ENCODE measurements around the gene ASPDH.
A peak's percentile ranks its signal among the peaks of the same experiment; 100 is the strongest.
"Not testable (repeated sequence)": the region's sequence is repeated elsewhere in the genome, so short reads cannot be mapped to it uniquely, and the experiment has no call there.

The ASPDH gene

DNA sequence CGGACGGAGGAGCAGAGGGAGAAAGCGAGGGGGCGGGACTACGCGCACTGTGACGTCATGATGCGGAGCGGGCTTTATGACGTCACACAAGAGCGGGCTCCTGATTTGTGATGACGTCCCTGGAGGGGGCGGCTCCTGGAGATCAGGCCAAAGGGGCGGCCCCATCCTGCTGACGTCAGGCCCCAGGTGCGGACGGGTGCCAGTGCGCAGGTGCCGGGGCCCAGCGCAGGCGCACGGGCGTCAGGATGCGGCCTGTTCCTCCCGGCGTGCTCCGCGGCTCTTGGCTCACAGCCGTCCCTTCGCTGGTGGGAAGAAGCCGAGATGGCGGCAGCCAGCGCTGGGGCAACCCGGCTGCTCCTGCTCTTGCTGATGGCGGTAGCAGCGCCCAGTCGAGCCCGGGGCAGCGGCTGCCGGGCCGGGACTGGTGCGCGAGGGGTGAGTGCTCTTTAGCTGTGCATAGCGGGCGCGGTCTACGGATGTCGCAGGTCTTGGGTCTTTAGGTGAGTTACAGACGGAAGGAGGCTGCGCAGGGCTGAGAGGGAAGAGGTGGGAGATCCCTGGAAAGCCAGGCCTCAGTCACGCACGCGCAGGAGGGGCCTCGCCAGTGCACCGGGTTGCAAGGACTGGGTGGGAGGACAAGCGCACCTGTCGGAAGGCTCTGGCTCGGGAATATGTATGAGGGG, 37.3 kb downstream of the ASPDH start, which contains the start of the genes EMC10 and GARIN5A:
Gene EMC10, plus strand, starts transcription at position 284 of the 683 bp plus-strand sequence. Its CDS starts 38 bp downstream, at position 322.
Gene GARIN5A, minus strand, starts transcription at position 625 of the 683 bp plus-strand sequence. Its CDS starts 460 bp downstream, at position 165.
- peak; percentile 95 for DNase-seq

DNA sequence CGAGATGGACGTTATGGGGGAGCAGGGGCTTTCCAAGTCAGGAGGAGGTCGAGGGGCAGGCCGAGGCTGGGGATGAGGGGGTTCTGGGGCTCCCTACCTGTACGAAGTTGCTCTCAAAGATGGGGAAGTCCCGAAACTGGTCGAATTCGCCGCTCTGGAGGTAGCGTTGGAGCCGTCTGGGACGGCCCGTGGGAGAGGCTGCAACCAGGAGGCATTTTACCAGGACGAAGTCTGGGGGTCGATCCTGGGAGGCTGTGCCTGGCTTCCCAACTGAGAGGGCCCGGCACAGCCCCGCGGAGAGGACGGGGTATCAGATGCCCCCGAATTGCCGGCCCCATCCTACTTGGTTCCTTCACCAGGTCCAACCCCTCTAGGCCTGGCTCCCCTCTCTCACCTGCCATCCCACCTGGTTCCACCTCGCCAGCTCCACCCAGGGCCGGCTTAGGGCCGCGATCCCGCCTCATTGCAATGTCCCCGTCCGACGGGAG, 37.9 kb downstream of the ASPDH start:
- no peak for DNase-seq

DNA sequence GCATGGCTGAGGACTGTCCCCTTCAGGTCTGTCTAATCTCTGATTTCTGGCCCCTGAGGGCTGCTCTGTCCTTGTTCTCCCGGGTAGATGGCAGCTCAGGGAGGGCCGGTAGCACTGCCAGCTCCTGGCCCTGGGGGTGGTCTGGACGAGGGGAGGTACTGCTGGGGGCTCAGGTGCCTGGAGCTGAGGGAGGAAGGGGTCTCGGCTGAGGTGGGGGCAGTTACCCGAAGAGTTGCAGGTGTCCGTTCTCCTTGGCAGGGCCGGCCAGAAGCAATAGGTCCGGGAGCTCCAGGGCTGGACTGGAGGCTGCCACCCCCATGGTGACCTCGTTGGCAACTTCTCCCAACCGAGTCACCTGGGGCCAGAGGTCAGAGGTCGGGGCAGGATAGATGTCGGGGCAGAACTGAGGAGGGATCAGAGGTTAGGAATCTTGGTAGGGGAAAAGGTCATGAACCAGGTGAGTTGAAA, 38.6 kb downstream of the ASPDH start:
- DNase-seq, result no peak

DNA sequence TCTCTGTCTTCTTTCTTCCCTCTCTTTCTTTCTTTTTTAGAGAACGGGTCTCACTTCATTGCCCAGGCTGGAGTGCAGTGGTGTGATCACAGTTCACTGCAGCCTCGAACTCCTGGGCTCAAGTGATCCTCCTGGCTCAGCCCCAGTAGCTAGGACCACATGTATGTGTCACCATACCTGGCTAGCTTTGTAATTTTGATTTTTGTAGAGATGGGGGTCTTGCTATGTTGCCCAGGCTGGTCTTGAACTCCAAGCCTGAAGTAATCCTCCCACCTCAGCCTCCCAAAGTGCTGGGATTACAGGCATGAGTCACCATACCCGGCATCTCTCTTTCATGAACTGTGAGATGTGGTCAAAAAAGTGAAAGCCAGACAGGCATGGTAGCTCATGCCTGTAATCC, 40.4 kb downstream of the ASPDH start:
- not testable (repeated sequence) for DNase-seq

DNA sequence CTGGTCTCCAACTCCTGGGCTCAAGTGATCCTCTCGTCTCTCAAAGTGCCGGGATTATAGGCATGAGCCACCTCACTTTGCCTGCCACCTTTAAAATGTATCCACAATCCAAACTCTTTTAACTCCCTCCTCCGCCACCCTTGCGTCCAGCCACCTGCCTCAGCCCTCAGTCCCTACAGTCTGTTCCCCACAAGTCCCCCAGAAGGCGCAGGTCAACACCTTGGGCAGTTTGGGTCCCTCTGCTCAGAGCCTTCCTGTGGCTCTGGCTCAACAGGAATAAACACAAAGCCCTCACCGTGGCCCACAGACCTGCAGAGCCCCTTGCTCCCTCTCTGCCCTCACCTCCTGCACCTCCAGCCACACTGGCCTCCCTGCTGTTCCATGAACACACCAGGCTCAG, 44.9 kb downstream of the ASPDH start:
- DNase-seq, result no peak

DNA sequence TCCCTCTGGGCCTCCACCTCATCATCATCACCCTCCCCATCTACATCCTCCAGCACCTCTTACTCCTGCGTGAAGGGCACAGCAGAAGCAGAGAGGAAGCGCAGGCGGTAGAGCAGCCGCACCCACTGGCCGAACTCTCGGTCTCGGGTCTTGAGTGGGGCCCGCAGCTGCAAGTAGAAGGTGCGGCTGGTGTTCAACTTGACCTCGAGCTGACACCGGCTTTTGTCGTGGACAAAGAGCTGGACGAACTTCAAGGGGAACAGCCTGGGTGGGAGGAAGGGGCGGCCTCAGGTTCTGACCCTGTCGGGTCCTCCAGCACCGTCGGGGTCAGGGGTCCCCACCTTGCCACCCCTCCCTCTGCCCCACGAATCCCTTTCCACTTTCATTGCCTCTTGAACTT, 46.1 kb downstream of the ASPDH start:
- DNase-seq, result no peak

DNA sequence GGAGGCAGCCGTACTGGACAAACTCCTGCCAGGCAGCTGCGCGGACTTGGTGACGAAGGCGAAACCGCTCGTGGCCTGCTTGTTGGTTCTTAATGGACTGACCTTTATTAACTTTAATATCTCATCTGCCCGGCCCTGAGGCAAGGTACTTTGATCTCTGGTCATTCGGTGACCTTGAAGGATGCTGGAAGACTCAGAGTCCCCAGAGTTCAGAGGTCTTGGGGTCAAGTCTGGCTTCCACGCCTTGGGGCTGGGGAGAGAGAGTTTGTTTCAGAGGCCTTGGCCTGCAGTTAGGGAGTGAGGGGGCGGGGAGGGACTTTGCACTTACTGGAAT, 47.0 kb downstream of the ASPDH start:
- DNase-seq, result no peak

DNA sequence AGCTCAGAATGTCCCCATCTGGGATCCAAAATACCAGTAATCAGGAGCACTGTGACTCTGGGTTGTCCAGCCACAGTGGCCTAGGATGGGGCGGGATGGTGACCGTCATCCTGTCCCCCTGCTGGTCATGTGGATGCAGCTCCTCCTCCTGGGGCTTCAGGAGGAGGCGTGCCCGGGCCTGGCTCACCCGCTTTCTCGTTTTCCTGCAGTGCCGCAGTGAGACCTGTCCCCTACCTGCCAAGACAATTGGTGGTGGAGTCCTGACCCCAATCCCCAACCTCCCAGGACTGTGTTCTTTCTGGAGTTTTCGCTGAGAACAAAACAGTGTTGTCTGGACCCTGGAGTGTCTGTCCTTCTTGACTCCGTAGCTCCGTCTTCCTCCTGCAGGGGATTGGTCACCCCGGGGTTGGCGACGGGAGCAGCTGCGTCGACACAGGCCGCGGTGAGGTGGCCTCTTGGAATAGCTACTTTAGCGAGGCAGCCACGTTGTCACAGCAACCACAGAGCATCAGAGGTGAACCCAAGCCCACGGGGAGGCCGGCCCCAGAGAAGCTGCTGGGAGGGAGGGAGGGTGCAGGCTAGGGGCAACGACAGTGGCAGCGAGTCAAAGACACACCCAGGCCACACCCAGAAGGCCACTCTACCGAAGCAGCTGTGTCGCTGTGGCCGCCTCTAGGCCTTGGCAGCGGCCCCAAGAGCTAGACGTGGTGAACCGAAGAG, 47.6 kb downstream of the ASPDH start:
- DNase-seq, result peak; percentile 80

DNA sequence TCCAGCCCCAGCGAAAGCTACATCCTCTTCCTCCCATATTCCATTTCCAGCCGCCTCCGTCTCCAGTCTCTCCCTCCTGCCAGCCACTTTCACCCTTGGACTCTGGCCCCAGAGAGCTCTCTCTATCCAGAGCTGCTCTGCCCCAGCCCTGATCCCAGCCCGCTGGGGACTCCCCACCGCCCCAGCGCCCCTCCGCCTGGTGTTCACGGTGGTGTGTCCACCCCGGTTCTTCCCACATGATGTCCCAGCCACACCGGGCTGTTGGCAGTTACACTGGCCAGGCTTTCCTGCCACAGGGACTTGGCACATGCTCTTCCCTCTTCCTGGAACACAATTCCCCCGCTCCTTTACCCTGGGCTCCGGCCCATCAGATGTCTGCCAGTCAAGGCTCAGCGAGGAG, 48.7 kb downstream of the ASPDH start:
- no peak for DNase-seq

DNA sequence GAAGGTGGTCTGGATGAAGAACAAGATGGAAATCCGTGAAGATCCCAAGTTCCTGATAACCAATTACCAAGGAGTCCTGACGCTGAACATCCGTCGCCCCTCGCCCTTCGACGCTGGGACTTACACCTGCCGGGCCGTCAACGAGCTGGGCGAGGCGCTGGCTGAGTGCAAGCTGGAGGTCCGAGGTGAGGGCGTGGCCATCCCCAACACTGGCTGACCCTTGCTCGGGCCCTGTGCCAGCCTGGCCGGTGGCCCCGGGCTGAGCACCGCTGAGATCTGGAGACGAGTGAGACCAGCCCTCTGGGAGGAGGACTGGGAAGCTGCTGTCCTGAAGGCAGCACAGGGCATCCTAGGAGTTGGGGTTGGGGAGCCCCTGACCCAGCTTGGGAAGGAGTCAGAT, 49.4 kb downstream of the ASPDH start:
- no peak for DNase-seq

DNA sequence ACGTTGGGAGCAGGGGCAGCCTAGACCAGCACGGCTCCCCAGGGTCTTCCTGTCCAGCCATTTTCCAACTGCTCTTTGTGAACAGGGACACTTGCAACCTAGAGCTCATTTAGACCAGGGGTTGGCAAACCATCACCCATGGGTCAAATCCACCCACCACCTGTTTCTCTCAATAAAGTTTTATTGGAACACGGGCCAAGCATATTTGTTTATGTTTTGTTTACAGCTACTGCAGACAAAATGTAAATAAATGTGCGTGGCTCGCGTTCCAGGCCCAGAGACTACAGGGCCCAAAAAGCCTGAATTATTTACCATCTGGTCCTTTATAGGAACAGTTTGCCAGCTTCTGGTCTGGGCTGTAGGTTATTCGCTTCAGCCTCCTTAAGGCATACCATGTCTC, 50.7 kb downstream of the ASPDH start:
- no peak for DNase-seq
